CD4-positive, alpha-beta T cell treated with Interleukin-15 for 4 hours (primary cell): ENCODE measurements around the gene GRAMD1B.
"Not testable (repeated sequence)": the region's sequence is repeated elsewhere in the genome, so short reads cannot be mapped to it uniquely, and the experiment has no call there.

Source experiments
- DNase-seq: peaks from one replicate; pipeline ENCODE4 v3.0.0-alpha.2; 2020; ENCODE audit warnings: low spot score

GRAMD1B gene

DNA sequence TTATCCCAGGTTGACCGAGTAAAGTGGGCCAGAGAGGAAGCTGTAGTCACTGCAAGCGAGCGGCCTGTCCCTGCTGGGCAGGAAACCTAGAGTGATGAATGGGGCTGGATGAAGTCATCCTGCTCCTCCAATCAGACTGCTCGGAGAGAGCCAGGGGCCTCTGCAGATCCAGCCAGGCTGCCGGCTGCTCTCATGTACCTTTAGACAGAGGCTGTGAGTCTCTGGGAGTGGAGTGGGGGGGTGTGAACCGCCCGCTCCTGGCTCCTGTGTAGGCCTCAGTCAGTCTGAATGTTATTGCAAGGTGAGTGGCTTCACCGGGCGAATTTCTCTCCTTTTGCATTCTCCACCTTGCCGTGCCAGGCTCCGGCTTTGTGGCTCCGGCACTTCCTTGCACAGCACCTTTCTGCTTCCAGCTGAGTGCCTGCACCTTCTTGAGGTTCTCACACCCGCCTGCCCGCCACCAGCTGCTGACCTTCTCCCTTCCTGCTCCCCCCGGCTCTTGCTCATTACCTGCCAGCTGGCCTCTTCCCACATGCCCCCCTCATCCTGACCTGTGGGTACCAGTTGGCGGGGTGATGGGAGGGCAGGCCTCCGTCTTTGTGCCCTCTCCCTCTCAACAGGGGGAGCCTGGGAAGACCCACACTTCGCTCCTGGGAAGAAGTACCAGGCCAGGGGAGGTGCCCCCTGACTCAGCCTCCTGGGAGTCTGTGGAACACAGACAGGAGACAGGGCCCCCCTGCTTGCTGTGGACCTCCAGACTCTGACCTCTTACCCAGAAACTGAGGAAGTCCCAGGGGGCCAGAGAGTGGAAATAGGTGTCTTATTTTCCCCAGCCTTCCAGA is 79.9 kb downstream of the GRAMD1B start:
- DNase-seq, result no peak

GRCh38 chr11:123510579-123510905 is 80.5 kb downstream of the GRAMD1B start:
- no peak for DNase-seq

DNA sequence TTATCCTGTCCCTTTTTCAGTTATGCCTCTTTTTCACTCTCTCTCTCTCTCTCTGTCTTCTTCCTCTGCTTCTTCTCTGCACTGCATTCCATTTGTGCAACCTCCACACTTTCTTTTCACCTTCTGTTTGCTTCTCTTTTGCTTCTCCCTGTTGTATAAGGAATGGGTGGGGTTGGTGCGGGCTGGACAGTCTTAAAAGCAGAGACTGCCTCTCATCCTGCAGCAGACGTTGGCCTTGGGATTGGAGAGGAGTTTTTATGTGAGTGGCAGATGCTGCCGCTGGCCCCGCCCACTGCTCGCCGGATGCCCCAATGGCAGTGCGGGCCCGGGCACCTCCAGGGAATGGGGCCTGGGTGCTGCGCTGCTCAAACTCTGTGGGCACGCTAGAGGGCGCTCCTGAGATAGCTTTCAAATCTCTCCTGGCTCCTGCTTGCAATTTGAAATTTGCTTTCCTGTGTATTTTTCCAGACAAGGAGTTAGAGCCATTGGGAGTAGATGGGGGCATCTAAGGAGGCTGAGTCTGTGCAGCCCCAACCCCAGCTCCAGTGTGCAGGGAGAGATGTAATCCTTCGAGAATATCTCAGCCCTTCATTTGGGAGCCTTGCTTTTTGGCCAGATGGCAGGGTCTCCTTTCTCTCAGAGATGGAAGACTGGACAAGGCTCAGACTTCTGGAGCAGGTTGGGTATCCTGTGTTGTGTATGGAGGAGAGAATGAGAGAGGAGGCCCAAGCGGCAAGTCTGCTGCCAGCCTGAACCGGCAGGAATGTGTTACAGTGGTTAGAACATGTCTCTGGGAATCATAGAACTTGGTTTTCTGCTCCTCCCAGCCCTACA is 81.2 kb downstream of the GRAMD1B start:
- DNase-seq, result peak; percentile 52

GRCh38 chr11:123513309-123513708 is 83.2 kb downstream of the GRAMD1B start:
- not testable (repeated sequence) for DNase-seq

- DNase-seq, result no peak
These were observed 86.2 kb downstream of the GRAMD1B start for GRCh38 chr11:123516238-123516637.

GRCh38 chr11:123517559-123518364 is 87.7 kb downstream of the GRAMD1B start:
- no peak for DNase-seq

GRCh38 chr11:123518496-123519054 is 88.5 kb downstream of the GRAMD1B start:
- no peak for DNase-seq

DNA sequence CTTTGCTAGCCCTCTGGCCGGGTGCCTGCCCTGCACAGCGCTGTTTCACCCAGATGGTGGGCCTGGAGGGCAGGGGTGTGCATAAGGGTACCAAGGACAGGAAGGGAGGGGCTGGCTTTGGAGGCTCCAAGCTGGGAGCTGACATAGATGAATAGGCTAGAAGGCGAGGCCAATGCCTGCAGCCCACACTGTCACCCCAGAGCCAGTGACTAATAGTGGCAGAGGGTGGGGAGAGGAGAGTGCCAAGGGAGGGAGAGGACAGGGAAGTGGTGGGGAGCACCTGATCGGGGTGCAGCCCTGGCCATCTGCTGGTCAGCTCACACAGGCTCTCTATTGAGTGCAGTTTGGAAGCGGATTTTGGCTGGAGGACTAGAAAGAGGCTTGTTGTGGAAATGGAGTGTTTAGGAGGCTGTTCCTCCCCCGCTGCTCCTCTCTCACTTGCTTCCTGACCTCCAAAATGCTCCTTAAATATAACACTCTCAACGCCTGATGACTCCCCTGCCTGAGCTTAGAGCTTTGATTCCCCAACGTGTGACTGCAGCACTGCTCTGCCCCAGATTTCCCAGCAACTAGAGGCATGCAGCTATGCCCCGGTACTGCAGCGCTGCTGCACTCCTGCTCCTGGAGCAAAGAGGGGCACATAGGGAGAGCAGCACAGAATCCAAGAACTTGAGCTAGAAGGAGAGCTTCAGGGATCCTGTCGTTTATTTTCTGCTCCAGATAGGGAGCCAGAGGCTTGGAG is 89.2 kb downstream of the GRAMD1B start:
- no peak for DNase-seq

DNA sequence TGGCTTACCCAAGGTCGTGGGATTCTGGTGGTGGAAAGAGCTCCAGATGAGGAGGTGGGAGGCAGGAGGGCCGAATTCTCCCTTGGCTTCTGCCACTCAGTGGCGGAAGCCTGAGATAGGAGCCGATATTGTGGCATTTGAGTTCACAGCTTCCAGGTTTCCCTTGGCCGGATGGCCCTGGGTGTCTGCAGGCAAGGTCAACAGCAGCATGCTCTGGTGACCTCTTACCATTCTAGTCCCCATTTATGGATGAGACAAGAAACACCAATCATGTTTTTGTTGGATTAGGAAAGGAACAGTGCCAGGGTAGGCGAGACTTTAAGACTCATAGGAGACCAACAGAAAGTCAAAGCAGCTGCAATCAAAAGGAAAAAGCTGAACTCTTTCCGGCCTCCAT is 89.7 kb downstream of the GRAMD1B start:
- no peak for DNase-seq

DNA sequence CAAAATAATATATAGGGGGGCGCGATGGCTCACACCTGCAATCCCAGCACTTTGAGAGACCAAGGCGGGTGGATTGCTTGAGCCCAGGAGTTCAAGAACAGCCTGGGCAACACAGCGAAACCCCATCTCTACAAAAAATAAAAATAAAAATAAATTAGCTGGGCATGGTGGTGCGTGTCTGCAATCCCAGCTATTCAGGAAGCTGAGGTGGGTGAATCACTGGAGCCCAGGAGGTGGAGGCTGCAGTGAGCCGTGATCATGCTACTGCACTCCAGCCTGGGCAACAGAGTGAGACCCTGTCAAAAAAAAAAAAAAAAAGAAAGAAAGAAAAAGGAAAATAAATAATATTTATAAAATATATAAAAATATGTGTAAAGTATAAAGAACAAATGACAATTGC is 90.4 kb downstream of the GRAMD1B start:
- DNase-seq, result not testable (repeated sequence)

GRCh38 chr11:123521001-123521400 is 90.9 kb downstream of the GRAMD1B start:
- DNase-seq, result no peak

GRCh38 chr11:123521930-123522329 is 91.9 kb downstream of the GRAMD1B start:
- no peak for DNase-seq

GRCh38 chr11:123523539-123523938 is 93.5 kb downstream of the GRAMD1B start:
- DNase-seq, result no peak

- DNase-seq, result no peak
These were observed 95.0 kb downstream of the GRAMD1B start for GRCh38 chr11:123525097-123525496.

- DNase-seq, result no peak
These were observed 95.4 kb downstream of the GRAMD1B start for GRCh38 chr11:123525511-123525918.

DNA sequence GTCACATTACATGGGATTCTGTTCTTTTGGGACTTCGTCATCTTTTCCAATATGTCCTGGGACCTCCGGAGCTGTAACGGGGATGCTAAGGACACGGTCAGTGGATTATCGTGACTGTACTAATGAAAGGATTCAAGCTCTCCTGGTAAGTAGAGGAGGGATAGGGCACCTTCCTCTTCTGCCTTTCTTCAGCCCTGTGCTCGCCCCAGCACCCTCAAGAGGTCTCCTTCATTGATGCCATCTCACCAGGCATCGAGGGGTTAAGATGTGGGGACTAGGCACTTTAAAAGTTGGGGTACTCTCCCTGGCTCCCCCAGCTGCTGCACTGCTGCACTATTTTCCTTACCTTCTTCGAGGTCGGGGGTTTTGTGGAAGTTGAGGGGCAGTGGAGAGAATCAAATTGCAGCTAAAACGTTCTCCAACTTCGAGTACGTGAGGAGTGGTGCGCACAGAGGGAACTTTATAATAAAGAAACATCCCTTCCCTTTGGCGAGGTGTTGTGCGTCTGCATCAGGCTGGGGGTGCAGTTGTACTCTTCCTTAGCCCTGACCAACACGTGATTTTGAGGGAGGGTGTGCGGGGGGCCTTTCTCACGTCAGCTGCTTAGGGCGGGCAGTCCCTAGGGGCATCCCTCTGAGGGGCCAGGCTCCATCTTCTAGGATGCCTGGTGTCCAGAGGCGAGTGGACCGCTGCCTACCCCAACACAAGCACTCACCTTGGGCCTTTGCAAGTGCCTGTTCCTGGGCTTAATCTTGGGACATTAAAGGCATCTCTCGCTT is 96.1 kb downstream of the GRAMD1B start:
- DNase-seq, result no peak

- no peak for DNase-seq
These were observed 96.8 kb downstream of the GRAMD1B start for GRCh38 chr11:123526918-123527317.

GRCh38 chr11:123527526-123527925 is 97.5 kb downstream of the GRAMD1B start:
- no peak for DNase-seq

- DNase-seq, result no peak
These were observed 97.9 kb downstream of the GRAMD1B start for GRCh38 chr11:123527947-123528346.

- DNase-seq, result no peak
These were observed 101.3 kb downstream of the GRAMD1B start for GRCh38 chr11:123531325-123531724.

DNA sequence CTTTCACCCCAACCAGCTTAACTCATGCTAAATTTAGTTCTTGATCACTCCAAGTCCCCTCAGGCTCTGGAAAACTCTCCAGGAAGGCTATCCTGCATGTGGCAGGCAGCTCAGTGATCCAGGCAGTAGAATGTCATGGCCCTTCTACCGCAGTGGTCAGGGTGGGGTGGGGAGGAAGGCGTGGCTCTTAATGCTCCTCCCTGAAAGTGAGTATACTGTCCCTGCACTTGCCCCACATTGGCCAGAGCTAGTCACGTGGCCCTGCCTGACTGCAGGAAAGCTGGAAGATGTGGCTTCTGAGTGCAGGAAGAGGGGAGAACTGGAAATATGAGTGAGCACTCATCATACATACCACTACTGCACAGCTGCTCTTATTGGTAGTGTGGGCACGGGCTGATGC is 102.1 kb downstream of the GRAMD1B start:
- no peak for DNase-seq
